Naive B cell (primary cell): ENCODE measurements around the gene CALHM6. TPM values are rescaled to one million over a fixed set of nuclear protein-coding genes. Genes with fewer than 3 reads are reported as not detected.
A peak's percentile ranks its signal among the peaks of the same experiment; 100 is the strongest.
"Not testable (repeated sequence)": the region's sequence is repeated elsewhere in the genome, so short reads cannot be mapped to it uniquely, and the experiment has no call there.

Experiments
- ATAC-seq, 2 donors: fragments of 150-1000 bp; cut with Tn5 transposase; 2 replicates each; pipeline ENCODE4 v1.10.0; 2021; ENCODE audit warnings: low read depth in 2 of 2, mild to moderate bottlenecking in 2 of 2, moderate library complexity in 2 of 2
- DNase-seq: peaks from one replicate; pipeline ENCODE4 v3.0.0; 2022
- H3K27ac Mint-ChIP-seq, 6 donors: one replicate each; pipeline ENCODE4 v1.8.0; 2020 to 2022; ENCODE audit warnings: mild to moderate bottlenecking in 6 of 6, mixed read lengths in 6 of 6, moderate library complexity in 5 of 6, inconsistent platforms in 2 of 6
- H3K27me3 Mint-ChIP-seq, 3 donors: one replicate each; pipeline ENCODE4 v1.8.0; 2021 to 2022; ENCODE audit warnings: mixed read lengths in 3 of 3, mild to moderate bottlenecking in 1 of 3
- H3K36me3 Mint-ChIP-seq, 2 donors: one replicate each; pipeline ENCODE4 v1.8.0; 2020 to 2022; ENCODE audit warnings: mixed read lengths in 2 of 2, inconsistent platforms in 1 of 2, mild to moderate bottlenecking in 1 of 2
- H3K4me1 Mint-ChIP-seq, 3 donors: one replicate each; pipeline ENCODE4 v1.8.0; 2020 to 2022; ENCODE audit warnings: mixed read lengths in 3 of 3, inconsistent platforms in 1 of 3, mild to moderate bottlenecking in 1 of 3, moderate library complexity in 1 of 3
- H3K4me3 Mint-ChIP-seq, 8 donors: one replicate each; pipeline ENCODE4 v1.8.0; 2020 to 2022; ENCODE audit warnings: mild to moderate bottlenecking in 8 of 8, mixed read lengths in 8 of 8, moderate library complexity in 8 of 8, inconsistent platforms in 2 of 8
- H3K9me3 Mint-ChIP-seq, 7 donors: one replicate each; pipeline ENCODE4 v1.8.0; 2020 to 2022; ENCODE audit warnings: mixed read lengths in 7 of 7, mild to moderate bottlenecking in 5 of 7, inconsistent platforms in 2 of 7, moderate library complexity in 1 of 7
- polyA plus RNA-seq, 6 donors: library from polyadenylated mRNA; unstranded; fragments of 300-500 nt; fragmentation: Illumina TruSeq; gene quantifications; one replicate each; pipeline ENCODE4 v1.2.3, GENCODE V29; 2021; ENCODE audit warnings: low read depth in 6 of 6

Gene CALHM6
- polyA plus RNA-seq, 6 donors from 2014 or later: 687 to 1,118 (median 783) TPM

DNA sequence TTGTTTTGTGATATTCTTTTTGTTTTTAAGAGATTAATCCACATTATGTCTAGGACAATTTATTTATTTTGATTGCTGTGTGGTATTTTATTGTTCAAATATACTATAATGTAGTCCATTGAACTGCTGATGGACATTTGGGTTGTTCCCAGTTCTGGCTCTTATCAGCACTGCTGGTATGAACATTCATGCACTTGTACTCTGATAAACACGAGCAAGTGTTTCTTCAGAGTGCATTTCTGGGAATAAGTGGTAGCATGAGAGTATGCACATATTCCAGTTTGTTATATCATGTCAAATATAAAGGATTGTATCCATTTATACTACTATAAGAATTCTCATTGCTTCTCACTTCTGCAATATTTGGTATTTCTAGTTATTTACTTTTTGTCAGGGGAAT lies 7.1 kb downstream of the CALHM6 start:
- Mint-ChIP-seq H3K27ac (peak overlapping the region in 2 of 6 donors; percentile 53 to 95), H3K27me3 (no peaks in the 10 kb centered on the region), H3K4me3 (peak overlapping the region in 1 of 8 donors; percentile 55), H3K4me1 (peaks cover 31 to 42% (median 41%) of the 10 kb centered on the region in 3 donors), H3K9me3 (peaks cover 0 to 2% (median 0%) of the 10 kb centered on the region in 7 donors), H3K36me3 (no peaks in the 10 kb centered on the region)
- no peak for ATAC-seq
- DNase-seq: no peak

GRCh38 chr6:116471531-116471930 lies 10.4 kb downstream of the CALHM6 start:
- Mint-ChIP-seq H3K27ac (peak overlapping the region in 1 of 6 donors; percentile 39), H3K9me3 (peaks cover 0 to 4% (median 0%) of the 10 kb centered on the region in 7 donors), H3K36me3 (no peaks in the 10 kb centered on the region), H3K27me3 (no peaks in the 10 kb centered on the region), H3K4me3 (no peak overlapping the region), H3K4me1 (peaks cover 37 to 47% (median 41%) of the 10 kb centered on the region in 3 donors)
- ATAC-seq: no peak
- no peak for DNase-seq

GRCh38 chr6:116472706-116473105 lies 11.5 kb downstream of the CALHM6 start:
- H3K27ac Mint-ChIP-seq: peak overlapping the region in 1 of 6 donors; percentile 29
- H3K4me3 Mint-ChIP-seq: no peak overlapping the region
- H3K27me3 Mint-ChIP-seq: no peaks in the 10 kb centered on the region
- ATAC-seq: no peak
- peaks cover 0 to 8% (median 0%) of the 10 kb centered on the region in 7 donors for H3K9me3 Mint-ChIP-seq
- H3K4me1 Mint-ChIP-seq: peaks cover 33 to 41% (median 37%) of the 10 kb centered on the region in 3 donors
- DNase-seq: no peak
- H3K36me3 Mint-ChIP-seq: no peaks in the 10 kb centered on the region

- Mint-ChIP-seq H3K4me3 (peak overlapping the region; percentile 20 to 85 (median 71)), H3K4me1 (peaks cover 25 to 37% (median 27%) of the 10 kb centered on the region in 3 donors), H3K27me3 (no peaks in the 10 kb centered on the region), H3K36me3 (no peaks in the 10 kb centered on the region), H3K27ac (peak overlapping the region in 5 of 6 donors; percentile 22 to 92 (median 86)), H3K9me3 (peaks cover 0 to 7% (median 3%) of the 10 kb centered on the region in 7 donors)
- no peak for ATAC-seq
- DNase-seq: no peak
Measured at GRCh38 chr6:116475141-116475540, 14.0 kb downstream of the CALHM6 start.

DNA sequence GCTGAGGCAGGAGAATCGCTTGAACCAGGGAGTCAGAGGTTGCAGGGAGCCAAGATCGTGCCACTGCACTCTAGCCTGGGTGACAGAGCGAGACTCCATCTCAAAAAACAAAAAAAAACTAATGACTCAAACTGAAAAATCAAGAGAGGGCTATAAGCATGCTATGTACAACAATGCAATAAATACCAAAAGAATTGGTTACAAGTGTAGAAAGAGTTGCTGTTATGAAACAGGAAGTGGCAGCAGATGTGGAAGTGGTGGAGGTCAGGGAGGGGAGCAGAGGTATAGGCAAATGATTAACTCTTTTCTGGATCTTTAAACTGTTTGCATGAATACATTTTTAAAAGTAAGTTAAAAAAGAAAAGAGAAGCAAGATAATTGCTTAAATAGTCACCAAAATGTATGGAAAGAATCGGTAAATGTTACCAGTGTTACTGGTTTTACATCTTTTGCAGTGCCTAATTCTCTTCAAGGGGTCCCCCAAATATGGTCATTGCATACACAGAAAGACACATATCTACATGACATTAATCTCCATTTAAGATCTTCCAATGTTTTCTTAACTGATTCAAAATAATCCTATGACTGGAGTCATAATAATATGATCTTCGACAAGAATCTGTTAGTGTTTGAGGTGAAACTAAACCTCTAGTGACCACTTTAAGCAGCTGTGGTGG lies 15.0 kb downstream of the CALHM6 start:
- peaks cover 25 to 37% (median 27%) of the 10 kb centered on the region in 3 donors for H3K4me1 Mint-ChIP-seq

GRCh38 chr6:116482780-116483179 lies 21.6 kb downstream of the CALHM6 start:
- H3K27me3 Mint-ChIP-seq: peaks cover 0 to 5% (median 0%) of the 10 kb centered on the region in 3 donors
- peak overlapping the region in 1 of 6 donors; percentile 50 for H3K27ac Mint-ChIP-seq
- no peaks in the 10 kb centered on the region for H3K4me1 Mint-ChIP-seq
- peaks cover 0 to 4% (median 0%) of the 10 kb centered on the region in 7 donors for H3K9me3 Mint-ChIP-seq
- ATAC-seq: no peak
- DNase-seq: no peak
- no peaks in the 10 kb centered on the region for H3K36me3 Mint-ChIP-seq
- no peak overlapping the region for H3K4me3 Mint-ChIP-seq

More for the DNA sequence above, 15.0 kb downstream of the CALHM6 start:
- DNase-seq (peak; percentile 76), ATAC-seq (peak; percentile 99 to 100)
- Mint-ChIP-seq H3K36me3 (no peaks in the 10 kb centered on the region), H3K27me3 (no peaks in the 10 kb centered on the region), H3K9me3 (peaks cover 0 to 7% (median 3%) of the 10 kb centered on the region in 7 donors), H3K4me3 (peak overlapping the region; percentile 5 to 85 (median 71)), H3K27ac (peak overlapping the region; percentile 30 to 92 (median 82))

- ATAC-seq: no peak
- no peak overlapping the region for H3K27ac Mint-ChIP-seq
- H3K27me3 Mint-ChIP-seq: peaks cover 0 to 5% (median 0%) of the 10 kb centered on the region in 3 donors
- no peak overlapping the region for H3K4me3 Mint-ChIP-seq
- no peaks in the 10 kb centered on the region for H3K36me3 Mint-ChIP-seq
- DNase-seq: no peak
- H3K4me1 Mint-ChIP-seq: no peaks in the 10 kb centered on the region
- peaks cover 0 to 1% (median 0%) of the 10 kb centered on the region in 7 donors for H3K9me3 Mint-ChIP-seq
Measured at GRCh38 chr6:116483616-116484015, 22.4 kb downstream of the CALHM6 start.

- Mint-ChIP-seq H3K9me3 (peaks cover 0 to 9% (median 2%) of the 10 kb centered on the region in 7 donors), H3K36me3 (no peaks in the 10 kb centered on the region), H3K4me1 (no peaks in the 10 kb centered on the region), H3K27me3 (peaks cover 0 to 5% (median 0%) of the 10 kb centered on the region in 3 donors), H3K27ac (peak overlapping the region in 3 of 6 donors; percentile 14 to 54 (median 31)), H3K4me3 (no peak overlapping the region)
- ATAC-seq (no peak), DNase-seq (no peak)
Measured at GRCh38 chr6:116485559-116486184, 24.5 kb downstream of the CALHM6 start.

- ATAC-seq: no peak
- Mint-ChIP-seq H3K9me3 (peaks cover 0 to 22% (median 11%) of the 10 kb centered on the region in 7 donors), H3K4me1 (no peaks in the 10 kb centered on the region), H3K36me3 (peaks cover 3 to 8% of the 10 kb centered on the region in 2 donors), H3K4me3 (no peak overlapping the region), H3K27ac (no peak overlapping the region), H3K27me3 (no peaks in the 10 kb centered on the region)
- no peak for DNase-seq
Measured at GRCh38 chr6:116491610-116492330, 30.6 kb downstream of the CALHM6 start.

GRCh38 chr6:116492331-116493067 lies 31.3 kb downstream of the CALHM6 start:
- Mint-ChIP-seq H3K9me3 (peaks cover 0 to 22% (median 11%) of the 10 kb centered on the region in 7 donors), H3K27me3 (no peaks in the 10 kb centered on the region), H3K4me3 (no peak overlapping the region), H3K27ac (no peak overlapping the region), H3K4me1 (no peaks in the 10 kb centered on the region), H3K36me3 (peaks cover 3 to 8% of the 10 kb centered on the region in 2 donors)
- DNase-seq (no peak), ATAC-seq (no peak)

DNA sequence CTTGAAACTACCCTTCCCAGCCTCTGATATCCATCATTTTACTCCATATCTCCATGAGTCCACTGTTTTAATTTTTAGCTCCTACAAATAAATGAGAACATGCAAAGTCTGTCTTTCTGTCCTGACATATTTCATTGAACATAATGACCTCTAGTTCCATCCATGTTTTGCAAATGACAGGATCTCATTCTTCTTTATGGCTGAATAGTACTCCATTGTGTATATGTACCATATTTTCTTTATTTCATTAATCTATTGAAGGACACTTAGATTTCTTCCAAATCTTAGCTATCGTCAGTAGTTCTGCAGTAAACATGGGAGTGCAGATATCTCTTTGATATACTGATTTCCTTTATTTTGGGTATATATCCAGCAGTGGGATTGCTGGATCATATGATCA lies 34.0 kb downstream of the CALHM6 start:
- H3K4me1 Mint-ChIP-seq: not testable (repeated sequence)

GRCh38 chr6:116497113-116497676 lies 36.0 kb downstream of the CALHM6 start:
- Mint-ChIP-seq H3K9me3 (peaks cover 4 to 9% (median 5%) of the 10 kb centered on the region in 7 donors), H3K4me3 (no peak overlapping the region), H3K4me1 (no peaks in the 10 kb centered on the region), H3K27me3 (peaks cover 7 to 16% (median 8%) of the 10 kb centered on the region in 3 donors), H3K27ac (no peak overlapping the region), H3K36me3 (peaks cover 0 to 13% of the 10 kb centered on the region in 2 donors)
- no peak for ATAC-seq
- DNase-seq: no peak

More for the DNA sequence above, 34.0 kb downstream of the CALHM6 start:
- not testable (repeated sequence) for ATAC-seq, H3K4me3 Mint-ChIP-seq, H3K36me3 Mint-ChIP-seq, H3K27ac Mint-ChIP-seq, DNase-seq
- peaks cover 5 to 16% (median 7%) of the 10 kb centered on the region in 3 donors for H3K27me3 Mint-ChIP-seq
- H3K9me3 Mint-ChIP-seq: peaks cover 0 to 22% (median 8%) of the 10 kb centered on the region in 7 donors
